ENCODE measurements around the gene ZFP82. TPM values are rescaled to one million over a fixed set of nuclear protein-coding genes. Genes with fewer than 3 reads are reported as not detected.

Gene ZFP82
- total RNA-seq, 2 experiments from 2014 or later: 2.4 to 2.6 TPM

DNA sequence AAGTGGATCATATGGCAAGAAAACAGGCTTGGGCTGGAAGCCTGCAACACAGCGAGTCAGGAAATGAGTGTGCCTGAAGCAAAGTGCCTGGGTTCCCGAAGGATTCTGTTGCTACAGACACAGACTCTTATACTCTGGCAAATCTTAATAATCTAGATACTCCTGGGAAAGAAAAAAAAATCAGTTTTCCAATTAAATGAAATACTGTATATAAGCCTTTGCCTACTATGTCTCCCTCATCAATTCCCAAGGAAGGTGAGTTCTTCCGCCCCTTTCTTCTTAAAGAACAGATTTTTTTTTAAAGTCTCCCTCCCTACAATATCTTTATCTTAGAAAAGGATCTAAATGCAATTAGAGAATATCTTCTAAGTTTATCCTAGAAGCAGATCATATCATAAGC lies 10.3 kb downstream of the ZFP82 start:
- H3K4me1 Mint-ChIP-seq (ENCODE audit: low read depth): no peaks in the 10 kb centered on the region
- H3K27me3 Mint-ChIP-seq (ENCODE audit: low read depth): no peaks in the 10 kb centered on the region
- peaks cover 46% of the 10 kb centered on the region for H3K9me3 Mint-ChIP-seq
- H3K27ac Mint-ChIP-seq: no peak overlapping the region
- no peak for DNase-seq
- intact Hi-C loops (cut with micrococcal nuclease): no loop called here
- CTCF ChIA-PET: no interaction called here
- H3K4me3 Mint-ChIP-seq: no peak overlapping the region
- peaks cover 67% of the 10 kb centered on the region for H3K36me3 Mint-ChIP-seq (ENCODE audit: low read depth)

DNA sequence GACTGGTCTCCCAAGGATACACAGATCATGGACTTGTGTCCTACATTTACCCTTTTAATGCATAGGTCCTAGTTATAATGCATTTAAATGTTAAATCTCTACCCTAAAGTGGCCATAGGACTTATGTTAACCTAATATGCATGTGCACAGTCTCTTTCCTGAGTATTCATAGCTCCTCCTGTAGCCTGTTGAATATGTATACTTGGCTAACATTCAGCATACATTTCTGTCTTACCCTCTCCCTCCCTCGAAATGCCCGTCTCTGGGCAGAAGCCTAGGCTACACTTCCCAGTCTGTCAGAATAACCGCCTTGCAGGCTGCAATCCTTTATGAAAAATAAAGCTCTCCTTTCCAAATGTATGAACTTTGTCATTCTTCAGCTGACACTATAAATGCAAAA lies 13.9 kb downstream of the ZFP82 start:
- DNase-seq: no peak
- intact Hi-C loops (cut with micrococcal nuclease): no loop called here
- H3K27ac Mint-ChIP-seq: no peak overlapping the region
- peaks cover 80% of the 10 kb centered on the region for H3K36me3 Mint-ChIP-seq (ENCODE audit: low read depth)
- CTCF ChIA-PET: no interaction called here
- H3K9me3 Mint-ChIP-seq: peaks cover 44% of the 10 kb centered on the region
- no peaks in the 10 kb centered on the region for H3K4me1 Mint-ChIP-seq (ENCODE audit: low read depth)
- no peaks in the 10 kb centered on the region for H3K27me3 Mint-ChIP-seq (ENCODE audit: low read depth)
- H3K4me3 Mint-ChIP-seq: no peak overlapping the region

DNA sequence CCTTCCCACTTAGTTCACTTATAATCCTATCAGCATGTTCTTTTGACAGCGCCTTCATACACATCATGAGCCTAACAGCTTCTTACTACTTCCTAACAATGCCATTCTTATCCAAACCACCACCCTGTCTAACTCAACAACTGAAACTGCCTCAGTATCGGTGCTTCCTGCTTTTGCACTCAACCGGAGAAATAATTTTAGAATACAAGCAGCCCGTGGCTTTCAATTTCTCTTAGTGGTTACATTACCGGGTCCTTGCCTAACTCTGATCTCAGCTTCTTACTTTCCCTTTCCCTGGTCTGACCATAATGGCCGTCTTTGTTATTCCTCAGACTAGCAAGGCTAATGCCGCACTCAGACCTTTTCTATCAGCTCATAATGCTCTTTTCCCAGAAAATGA lies 17.0 kb downstream of the ZFP82 start:
- CTCF ChIA-PET: interaction anchor here (0.5 kb wide), 1 partner anchor 432 kb away, joined by 7 read pairs; no protein-coding TSS in a partner anchor
- H3K4me1 Mint-ChIP-seq (ENCODE audit: low read depth): no peaks in the 10 kb centered on the region
- H3K27me3 Mint-ChIP-seq (ENCODE audit: low read depth): no peaks in the 10 kb centered on the region
- H3K27ac Mint-ChIP-seq: no peak overlapping the region
- H3K36me3 Mint-ChIP-seq (ENCODE audit: low read depth): peaks cover 78% of the 10 kb centered on the region
- no peak for DNase-seq
- H3K9me3 Mint-ChIP-seq: peaks cover 43% of the 10 kb centered on the region
- H3K4me3 Mint-ChIP-seq: no peak overlapping the region
- intact Hi-C loops (cut with micrococcal nuclease): no loop called here

DNA sequence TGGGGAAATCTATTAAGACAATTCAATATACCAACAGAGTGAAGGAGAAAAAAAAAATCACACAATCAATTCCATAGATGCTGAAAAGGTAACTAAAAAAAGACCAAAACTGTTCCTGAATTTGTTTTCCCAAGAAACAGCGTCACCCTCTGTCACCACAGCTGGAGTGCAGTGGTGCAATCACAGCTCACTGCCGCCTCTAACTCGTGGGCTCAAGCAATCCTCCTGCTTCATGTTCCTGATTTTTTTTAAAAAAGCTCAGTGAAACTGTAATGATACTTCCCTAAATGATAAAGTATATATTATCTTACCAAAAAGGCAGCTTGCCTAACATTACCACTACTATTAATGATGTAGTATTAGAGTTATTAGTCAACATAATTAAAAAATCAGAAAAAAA lies 19.9 kb downstream of the ZFP82 start:
- intact Hi-C loops (cut with micrococcal nuclease): no loop called here
- Mint-ChIP-seq H3K9me3 (peaks cover 50% of the 10 kb centered on the region), H3K4me3 (no peak overlapping the region), H3K4me1 (ENCODE audit: low read depth) (no peaks in the 10 kb centered on the region), H3K27me3 (ENCODE audit: low read depth) (no peaks in the 10 kb centered on the region), H3K27ac (no peak overlapping the region), H3K36me3 (ENCODE audit: low read depth) (peaks cover 75% of the 10 kb centered on the region)
- CTCF ChIA-PET: no interaction called here
- no peak for DNase-seq

DNA sequence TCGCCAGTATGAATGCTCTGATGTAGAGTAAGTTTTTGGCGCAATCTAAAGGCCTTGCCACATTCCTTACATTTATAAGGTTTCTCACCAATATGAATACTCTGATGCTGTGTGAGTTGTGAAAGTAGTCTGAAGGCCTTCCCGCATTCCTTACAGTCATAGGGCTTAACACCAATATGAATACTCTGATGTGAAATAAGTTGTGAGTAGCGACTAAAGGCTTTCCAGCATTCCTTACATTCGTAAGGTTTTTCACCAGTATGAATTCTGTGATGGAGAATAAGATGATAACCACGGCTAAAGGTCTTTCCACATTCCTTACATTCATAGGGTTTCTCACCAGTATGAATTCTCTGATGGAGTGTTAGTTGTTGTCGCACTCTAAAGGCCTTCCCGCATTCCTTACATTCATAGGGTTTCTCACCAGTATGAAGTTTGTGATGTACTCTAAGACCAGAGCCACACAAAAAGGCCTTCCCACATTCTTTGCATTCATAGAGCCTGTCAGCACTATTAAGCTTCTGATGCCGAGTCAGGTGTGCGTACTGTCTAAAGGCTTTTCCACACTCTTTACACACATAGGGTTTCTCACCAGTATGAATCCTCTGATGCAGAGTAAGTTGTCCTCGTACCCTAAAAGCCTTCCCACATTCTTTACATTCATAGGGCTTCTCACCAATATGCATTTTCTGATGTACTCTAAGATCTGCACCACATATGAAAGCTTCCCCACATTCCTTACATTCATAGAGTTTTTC lies 25.3 kb downstream of the ZFP82 start:
- CTCF ChIA-PET: no interaction called here
- Mint-ChIP-seq H3K4me3 (no peak overlapping the region), H3K9me3 (peaks cover 50% of the 10 kb centered on the region), H3K27ac (no peak overlapping the region), H3K4me1 (ENCODE audit: low read depth) (no peaks in the 10 kb centered on the region), H3K27me3 (ENCODE audit: low read depth) (no peaks in the 10 kb centered on the region), H3K36me3 (ENCODE audit: low read depth) (peaks cover 59% of the 10 kb centered on the region)
- DNase-seq: no peak
- intact Hi-C loops (cut with micrococcal nuclease): no loop called here

DNA sequence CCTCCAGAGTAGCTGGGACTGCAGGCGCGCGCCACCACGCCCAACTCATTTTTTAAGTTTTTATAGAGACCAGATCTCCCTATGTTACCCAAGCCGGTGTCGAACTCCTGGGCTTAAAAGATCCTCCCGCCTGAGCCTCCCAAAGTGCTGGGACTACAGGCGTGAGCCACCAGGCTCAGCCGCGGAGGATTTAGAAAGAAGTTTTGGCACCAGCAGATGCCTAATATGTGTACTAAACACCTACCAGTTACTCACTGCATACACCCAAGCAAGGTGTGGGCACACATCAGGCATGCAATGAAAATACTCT lies 39.0 kb downstream of the ZFP82 start:
- CTCF ChIA-PET: interaction anchor here (0.5 to 0.7 kb wide), 2 partner anchors 13 to 368 kb away, joined by 3 to 6 read pairs; no protein-coding TSS in a partner anchor
- intact Hi-C loops (cut with micrococcal nuclease): loop anchor here (1.0 to 2.0 kb wide), 9 partner anchors 39 to 594 kb away; partner anchors contain the start of genes ZFP82, ZNF146, ZNF260 and ZNF345
- DNase-seq: no peak
- no peak overlapping the region for H3K27ac Mint-ChIP-seq
- peaks cover 17% of the 10 kb centered on the region for H3K9me3 Mint-ChIP-seq
- H3K36me3 Mint-ChIP-seq (ENCODE audit: low read depth): peaks cover 19% of the 10 kb centered on the region
- H3K4me3 Mint-ChIP-seq: peak overlapping the region; percentile 90
- H3K27me3 Mint-ChIP-seq (ENCODE audit: low read depth): no peaks in the 10 kb centered on the region
- H3K4me1 Mint-ChIP-seq (ENCODE audit: low read depth): peaks cover 10% of the 10 kb centered on the region

DNA sequence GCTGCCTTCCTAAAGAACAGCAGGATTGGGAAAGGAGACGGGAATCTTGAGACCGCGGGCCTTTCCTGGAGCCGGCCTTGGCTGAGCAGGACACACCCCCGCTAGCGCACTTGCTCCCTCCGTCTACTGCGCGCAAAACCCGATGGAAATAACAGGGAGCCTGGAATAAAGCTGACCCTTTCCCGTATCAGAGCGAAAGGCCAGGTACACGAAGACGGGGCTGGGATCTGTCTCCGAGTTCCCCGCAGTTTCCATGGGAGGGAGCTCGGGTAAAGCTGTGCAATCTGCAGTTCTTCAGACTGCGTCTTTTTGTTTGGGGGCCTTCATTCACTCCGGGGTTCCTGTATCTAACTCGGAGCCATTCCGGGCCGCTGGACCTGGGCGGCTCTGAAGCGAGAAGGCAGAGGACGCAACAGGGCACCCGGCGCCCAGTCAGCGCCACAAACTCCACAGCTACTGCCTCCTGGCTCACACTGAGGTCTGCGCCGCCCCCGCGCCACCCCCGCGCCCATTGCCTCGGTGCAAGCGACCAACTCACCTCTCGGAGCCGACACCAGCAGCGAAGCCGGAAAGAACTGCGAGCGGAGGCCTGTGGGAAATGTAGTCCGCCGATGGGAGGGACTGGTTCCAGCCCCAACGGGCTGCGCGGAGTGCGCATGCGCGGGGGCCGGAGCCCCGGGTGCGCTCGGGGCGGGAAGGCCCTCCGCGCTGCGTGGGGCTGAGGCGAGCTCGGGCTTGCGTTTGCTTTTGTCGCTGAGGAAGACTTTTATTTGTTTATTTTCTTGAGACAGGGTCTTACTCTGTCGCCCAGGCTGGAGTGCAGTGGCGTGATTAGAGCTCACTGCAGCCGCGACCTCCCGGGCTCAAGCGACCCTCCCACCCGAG lies 39.6 kb downstream of the ZFP82 start, which contains the start of gene ZFP14:
Gene ZFP14, minus strand, starts transcription at position 577 of the 885 bp plus-strand sequence. CDS start 11,309 bp downstream, outside the sequence.
- Mint-ChIP-seq H3K27me3 (ENCODE audit: low read depth) (no peaks in the 10 kb centered on the region), H3K27ac (peak within 1 kb of the TSS; percentile 84)
- intact Hi-C loops (cut with micrococcal nuclease): loop anchor here (1.0 to 2.0 kb wide), 9 partner anchors 40 to 594 kb away; partner anchors contain the start of genes ZFP82, ZNF146, ZNF260 and ZNF345

DNA sequence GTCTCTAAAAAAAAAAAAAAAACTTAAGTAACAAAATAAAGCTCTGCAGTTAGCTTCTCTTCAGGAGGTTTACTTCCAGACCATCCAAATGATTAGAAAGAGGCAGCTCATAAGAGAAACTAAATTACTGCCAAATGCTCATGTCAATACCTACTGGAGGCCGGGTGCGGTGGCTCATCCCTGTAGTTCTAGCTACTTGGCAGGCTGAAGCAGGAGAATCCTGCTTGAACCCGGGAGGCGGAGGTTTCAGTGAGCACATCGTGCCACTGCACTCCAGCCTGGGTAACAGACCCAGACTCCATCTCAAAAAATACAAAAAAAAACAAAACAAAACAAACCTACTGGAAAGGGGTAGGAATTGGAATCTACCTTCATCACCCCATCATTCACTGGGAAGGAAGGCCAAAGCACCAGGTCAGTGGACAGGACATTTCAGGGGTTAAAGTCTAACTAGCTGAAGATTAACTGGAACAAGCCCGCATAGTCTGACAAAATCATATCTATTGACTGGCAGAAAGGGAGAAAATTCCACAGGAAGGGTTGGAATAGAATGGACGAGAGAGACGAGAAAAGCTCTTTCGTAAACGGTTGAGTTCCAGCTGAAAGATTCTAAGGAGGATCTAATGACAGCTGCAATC lies 40.8 kb downstream of the ZFP82 start:
- Mint-ChIP-seq H3K4me3 (peak overlapping the region; percentile 90), H3K36me3 (ENCODE audit: low read depth) (peaks cover 24% of the 10 kb centered on the region), H3K4me1 (ENCODE audit: low read depth) (peaks cover 10% of the 10 kb centered on the region), H3K9me3 (peaks cover 19% of the 10 kb centered on the region), H3K27me3 (ENCODE audit: low read depth) (no peaks in the 10 kb centered on the region), H3K27ac (no peak overlapping the region)
- CTCF ChIA-PET: interaction anchor here (0.6 to 0.7 kb wide), 2 partner anchors 193 to 251 kb away, joined by 3 to 4 read pairs; no protein-coding TSS in a partner anchor
- no peak for DNase-seq
- intact Hi-C loops (cut with micrococcal nuclease): loop anchor here (2.0 kb wide), 6 partner anchors 41 to 473 kb away; partner anchors contain the start of genes ZFP82, ZNF146, ZNF345 and ZNF565

More for the DNA sequence above, 39.6 kb downstream of the ZFP82 start, which contains the start of gene ZFP14:
- H3K9me3 Mint-ChIP-seq: peaks cover 18% of the 10 kb centered on the region
- H3K4me3 Mint-ChIP-seq: peak within 1 kb of the TSS; percentile 90
- peaks cover 10% of the 10 kb centered on the region for H3K4me1 Mint-ChIP-seq (ENCODE audit: low read depth)
- H3K36me3 Mint-ChIP-seq (ENCODE audit: low read depth): peaks cover 20% of the 10 kb centered on the region
- DNase-seq: peak; percentile 96
- CTCF ChIA-PET: interaction anchor here (0.5 to 0.7 kb wide), 2 partner anchors 13 to 369 kb away, joined by 3 to 6 read pairs; no protein-coding TSS in a partner anchor

DNA sequence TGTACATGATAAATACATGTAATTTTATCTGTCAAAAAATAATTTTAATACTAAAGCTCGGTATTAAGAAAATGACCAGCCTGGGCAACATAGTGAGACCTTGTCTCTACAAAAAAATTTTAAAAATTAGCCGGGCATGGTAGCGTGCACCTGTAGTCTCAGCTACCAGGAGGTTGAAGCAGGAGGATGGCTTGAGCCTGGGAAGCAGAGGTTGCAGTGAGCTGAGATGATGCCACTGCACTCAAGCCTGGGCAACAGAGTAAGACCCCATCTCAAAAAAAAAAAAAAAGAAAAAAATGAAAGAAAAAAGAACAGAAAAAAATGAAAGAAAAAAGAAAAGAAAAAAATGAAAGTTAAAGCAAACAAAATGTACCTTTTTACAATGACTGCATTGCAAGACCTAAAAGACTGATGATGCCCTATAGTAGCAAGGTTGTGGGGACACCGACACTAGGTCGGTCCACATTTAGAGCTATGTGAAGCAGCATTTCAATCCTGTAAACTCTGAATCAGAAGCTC lies 44.7 kb downstream of the ZFP82 start:
- no peak overlapping the region for H3K4me3 Mint-ChIP-seq
- peaks cover 41% of the 10 kb centered on the region for H3K9me3 Mint-ChIP-seq
- intact Hi-C loops (cut with micrococcal nuclease): no loop called here
- CTCF ChIA-PET: no interaction called here
- H3K4me1 Mint-ChIP-seq (ENCODE audit: low read depth): peaks cover 10% of the 10 kb centered on the region
- peaks cover 52% of the 10 kb centered on the region for H3K36me3 Mint-ChIP-seq (ENCODE audit: low read depth)
- H3K27ac Mint-ChIP-seq: no peak overlapping the region
- DNase-seq: no peak
- no peaks in the 10 kb centered on the region for H3K27me3 Mint-ChIP-seq (ENCODE audit: low read depth)

DNA sequence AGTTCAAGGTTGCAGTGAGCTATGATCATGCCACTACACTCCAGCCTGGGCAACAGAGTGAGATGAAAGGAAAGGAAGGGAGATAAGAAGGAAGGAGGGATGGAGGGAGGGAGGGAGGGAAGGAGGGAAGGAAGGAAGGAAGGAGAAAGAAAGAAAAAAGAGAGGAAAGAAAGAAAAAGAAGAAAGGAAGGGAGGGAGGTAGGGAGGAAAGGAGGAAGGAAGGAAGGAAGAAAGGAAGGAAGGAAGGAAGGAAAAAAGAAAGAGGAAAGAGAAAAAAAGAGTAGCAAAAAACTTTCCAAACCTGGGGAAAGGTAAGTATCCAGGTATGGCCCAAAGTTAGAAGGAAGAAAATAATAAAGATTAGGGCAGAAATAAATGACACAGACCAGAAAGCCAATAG lies 46.6 kb downstream of the ZFP82 start:
- Mint-ChIP-seq H3K27me3 (ENCODE audit: low read depth) (no peaks in the 10 kb centered on the region), H3K36me3 (ENCODE audit: low read depth) (peaks cover 69% of the 10 kb centered on the region), H3K4me1 (ENCODE audit: low read depth) (peaks cover under 1% of the 10 kb centered on the region), H3K9me3 (peaks cover 49% of the 10 kb centered on the region), H3K4me3 (no peak overlapping the region), H3K27ac (no peak overlapping the region)
- CTCF ChIA-PET: no interaction called here
- no peak for DNase-seq
- intact Hi-C loops (cut with micrococcal nuclease): no loop called here

DNA sequence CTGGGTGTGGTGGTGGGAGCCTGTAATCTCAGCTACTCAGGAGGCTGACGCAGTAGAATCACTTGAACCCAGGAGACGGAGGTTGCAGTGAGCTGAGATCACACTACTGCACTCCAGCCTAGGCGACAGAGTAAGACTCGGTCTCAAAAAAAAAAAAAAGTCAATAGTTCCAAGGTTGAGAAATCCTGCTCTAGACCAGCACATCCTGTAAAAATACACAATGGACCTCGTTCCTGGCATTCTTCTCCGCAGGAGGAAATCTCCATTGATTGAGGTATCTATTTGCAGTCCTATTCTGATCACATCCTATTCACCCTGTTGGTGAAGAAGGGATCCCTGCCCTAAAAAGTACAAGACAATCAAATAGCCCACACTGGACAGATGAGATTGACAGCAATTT lies 54.6 kb downstream of the ZFP82 start:
- DNase-seq: no peak
- peaks cover 34% of the 10 kb centered on the region for H3K9me3 Mint-ChIP-seq
- intact Hi-C loops (cut with micrococcal nuclease): no loop called here
- no peak overlapping the region for H3K27ac Mint-ChIP-seq
- no peaks in the 10 kb centered on the region for H3K27me3 Mint-ChIP-seq (ENCODE audit: low read depth)
- CTCF ChIA-PET: no interaction called here
- H3K4me3 Mint-ChIP-seq: no peak overlapping the region
- no peaks in the 10 kb centered on the region for H3K4me1 Mint-ChIP-seq (ENCODE audit: low read depth)
- peaks cover 90% of the 10 kb centered on the region for H3K36me3 Mint-ChIP-seq (ENCODE audit: low read depth)
